PFSK-1 (cell line): Measurements from ENCODE around the gene PIEZO1.

Experiments used
- FOXP2 ChIP-seq: optimal IDR thresholded peaks from 2 replicates; pipeline ENCODE3; 2011; ENCODE audit warnings: borderline replicate concordance, control low read depth, inconsistent platforms; ENCODE audit not compliant: insufficient read depth; ENCODE audit errors: extremely low read length, extremely low read depth
- POLR2AphosphoS5 ChIP-seq: IDR thresholded peaks from 2 replicates; pipeline ENCODE4 v1.6.1; 2012; ENCODE audit warnings: low read depth, mild to moderate bottlenecking, control low read depth, low read length, moderate library complexity
- SIN3A ChIP-seq: IDR thresholded peaks from 2 replicates; pipeline ENCODE4 v1.6.1; 2012; ENCODE audit warnings: mild to moderate bottlenecking, low read length, moderate library complexity, borderline replicate concordance; ENCODE audit not compliant: insufficient read depth
- TAF1 ChIP-seq: IDR thresholded peaks from 2 replicates; pipeline ENCODE4 v1.6.1; 2012; ENCODE audit warnings: low read length, control low read depth, borderline replicate concordance; ENCODE audit not compliant: insufficient read depth
- TF ChIP-seq, protein P1 (sequence below), 2 experiments: IDR thresholded peaks; 2 replicates each; pipeline versions ENCODE4 v1.6.1 to v1.8.0; 2011 to 2012; ENCODE audit warnings: low read depth in 2 of 2, low read length in 2 of 2, control low read depth in 1 of 2, inconsistent platforms in 1 of 2, mild to moderate bottlenecking in 1 of 2, moderate library complexity in 1 of 2; ENCODE audit not compliant: insufficient read depth in 1 of 2

DNA sequence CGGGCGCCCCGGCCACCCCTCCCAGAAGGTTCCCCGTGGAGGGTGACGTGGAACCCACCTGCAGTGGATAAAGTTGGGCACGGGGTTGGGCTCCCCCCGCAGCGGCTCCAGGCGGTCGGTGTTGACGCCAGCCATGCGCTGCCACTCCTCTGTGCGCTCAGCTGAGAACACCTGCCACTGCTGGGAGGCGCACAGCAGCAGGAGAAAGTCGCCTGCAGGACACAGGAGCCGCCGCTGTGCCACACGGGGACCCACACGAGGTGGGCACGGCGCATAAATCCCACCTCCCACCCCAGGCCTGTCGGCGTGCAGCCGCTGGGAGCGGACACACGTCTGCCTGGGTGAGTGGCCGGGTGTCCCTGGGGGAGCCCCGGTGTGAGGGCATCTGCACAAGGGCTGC is 58.0 kb downstream of the PIEZO1 start:
- TF ChIP-seq TAF1 (no peak), POLR2AphosphoS5 (no peak), FOXP2 (no peak), SIN3A (no peak)
- TF ChIP-seq, protein P1, sequence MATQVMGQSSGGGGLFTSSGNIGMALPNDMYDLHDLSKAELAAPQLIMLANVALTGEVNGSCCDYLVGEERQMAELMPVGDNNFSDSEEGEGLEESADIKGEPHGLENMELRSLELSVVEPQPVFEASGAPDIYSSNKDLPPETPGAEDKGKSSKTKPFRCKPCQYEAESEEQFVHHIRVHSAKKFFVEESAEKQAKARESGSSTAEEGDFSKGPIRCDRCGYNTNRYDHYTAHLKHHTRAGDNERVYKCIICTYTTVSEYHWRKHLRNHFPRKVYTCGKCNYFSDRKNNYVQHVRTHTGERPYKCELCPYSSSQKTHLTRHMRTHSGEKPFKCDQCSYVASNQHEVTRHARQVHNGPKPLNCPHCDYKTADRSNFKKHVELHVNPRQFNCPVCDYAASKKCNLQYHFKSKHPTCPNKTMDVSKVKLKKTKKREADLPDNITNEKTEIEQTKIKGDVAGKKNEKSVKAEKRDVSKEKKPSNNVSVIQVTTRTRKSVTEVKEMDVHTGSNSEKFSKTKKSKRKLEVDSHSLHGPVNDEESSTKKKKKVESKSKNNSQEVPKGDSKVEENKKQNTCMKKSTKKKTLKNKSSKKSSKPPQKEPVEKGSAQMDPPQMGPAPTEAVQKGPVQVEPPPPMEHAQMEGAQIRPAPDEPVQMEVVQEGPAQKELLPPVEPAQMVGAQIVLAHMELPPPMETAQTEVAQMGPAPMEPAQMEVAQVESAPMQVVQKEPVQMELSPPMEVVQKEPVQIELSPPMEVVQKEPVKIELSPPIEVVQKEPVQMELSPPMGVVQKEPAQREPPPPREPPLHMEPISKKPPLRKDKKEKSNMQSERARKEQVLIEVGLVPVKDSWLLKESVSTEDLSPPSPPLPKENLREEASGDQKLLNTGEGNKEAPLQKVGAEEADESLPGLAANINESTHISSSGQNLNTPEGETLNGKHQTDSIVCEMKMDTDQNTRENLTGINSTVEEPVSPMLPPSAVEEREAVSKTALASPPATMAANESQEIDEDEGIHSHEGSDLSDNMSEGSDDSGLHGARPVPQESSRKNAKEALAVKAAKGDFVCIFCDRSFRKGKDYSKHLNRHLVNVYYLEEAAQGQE (IDR thresholded peaks at IDR 0.05; ENCODE audit: insufficient read depth in 1 of 2, low read depth in 2 of 2, low read length in 2 of 2) = no peak
